D721Med (cell line): ENCODE measurements around the gene AP2B1.

Experiments
- DNase-seq: peaks from one replicate; pipeline ENCODE4 v3.0.0; 2011; ENCODE audit warnings: low spot score; ENCODE audit not compliant: insufficient read length
- FAIRE-seq: peaks from 2 replicates; lab custom pipeline; 2011; peaks lifted over from hg19 to GRCh38; lab: Jason Lieb, UNC
- CTCF ChIP-seq: IDR thresholded peaks from 2 replicates; pipeline ENCODE4 v1.5.1; 2012; ENCODE audit warnings: mild to moderate bottlenecking, control low read depth; ENCODE audit not compliant: insufficient read depth; ENCODE audit errors: missing control alignments

Gene AP2B1

DNA sequence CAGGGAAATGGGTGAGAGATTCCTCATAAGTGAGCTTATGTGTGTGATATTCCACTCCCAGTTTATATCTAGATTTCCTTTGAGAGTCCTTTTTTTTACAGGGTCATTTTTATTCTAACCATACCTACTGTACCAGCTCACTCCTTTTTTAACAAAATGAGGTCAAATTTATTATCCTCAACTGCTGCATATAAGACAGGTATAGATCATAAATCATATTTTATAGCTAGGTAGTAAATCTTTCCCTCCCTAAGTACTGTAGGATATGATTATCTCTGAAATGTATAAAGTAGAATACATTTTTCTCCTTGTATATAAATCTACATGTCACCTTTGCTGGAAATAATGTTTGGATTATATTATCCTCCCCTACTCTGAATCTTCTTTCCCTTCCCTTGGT lies 31.5 kb downstream of the AP2B1 start:
- no peak for TF ChIP-seq CTCF
- FAIRE-seq (no peak), DNase-seq (no peak)

- no peak for FAIRE-seq
- TF ChIP-seq CTCF, result no peak
Observed at GRCh38 chr17:35621768-35622167, 34.6 kb downstream of the AP2B1 start.

GRCh38 chr17:35627417-35627816 lies 40.3 kb downstream of the AP2B1 start:
- no peak for FAIRE-seq
- no peak for DNase-seq
- TF ChIP-seq CTCF, result no peak

More at GRCh38 chr17:35621768-35622167, 34.6 kb downstream of the AP2B1 start:
- DNase-seq, result no peak

DNA sequence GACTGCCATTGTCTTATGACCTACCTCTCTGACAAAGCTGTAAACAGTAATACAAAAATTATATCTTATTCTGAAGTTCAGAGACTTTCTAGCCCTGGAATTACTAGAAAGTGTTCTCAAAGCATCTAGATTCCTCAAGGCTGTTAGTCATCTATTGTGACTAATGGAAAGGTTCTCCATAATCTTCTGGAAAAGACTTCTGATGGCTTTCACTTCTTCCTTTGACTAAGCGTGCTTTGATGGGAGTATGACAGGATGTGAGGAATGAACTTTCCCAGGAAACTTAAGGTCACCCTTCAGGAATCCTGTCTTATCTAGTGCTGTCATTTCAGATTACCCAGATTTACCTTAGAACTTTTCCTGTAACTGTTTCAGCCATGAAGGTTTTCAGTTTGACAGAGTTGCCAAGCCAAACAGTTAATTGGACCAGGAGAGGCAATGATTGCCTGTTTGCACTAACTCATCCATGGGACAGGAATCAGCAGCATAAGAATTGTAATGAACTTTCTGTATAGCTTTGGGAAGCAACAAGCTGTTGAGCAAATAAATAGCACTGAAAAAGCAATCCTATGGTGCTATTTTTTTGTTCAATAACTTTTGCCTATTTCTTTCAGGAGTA lies 43.5 kb downstream of the AP2B1 start:
- FAIRE-seq, result no peak

GRCh38 chr17:35641032-35641431 lies 53.9 kb downstream of the AP2B1 start:
- no peak for TF ChIP-seq CTCF
- FAIRE-seq (peak; percentile 35), DNase-seq (no peak)

More for the DNA sequence above, 43.5 kb downstream of the AP2B1 start:
- no peak for DNase-seq
- no peak for TF ChIP-seq CTCF

DNA sequence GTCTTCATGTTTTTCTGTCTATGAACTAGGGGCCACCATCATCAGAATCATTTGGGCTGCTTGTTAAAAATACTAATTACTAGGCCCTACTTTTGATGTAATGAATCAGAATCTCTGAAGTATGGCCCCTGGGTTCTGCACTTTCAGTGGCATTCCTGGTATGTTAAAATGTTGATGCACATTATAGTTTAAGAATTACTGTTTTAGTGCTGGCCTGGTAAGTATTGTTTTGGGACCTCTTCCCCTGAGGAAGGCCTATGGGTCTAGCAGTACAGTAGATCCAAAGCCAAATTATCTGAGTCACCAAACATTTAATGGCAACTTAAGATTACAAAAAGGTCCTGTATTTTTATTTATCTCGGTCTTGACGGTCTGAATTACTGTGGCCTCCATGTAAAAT lies 58.8 kb downstream of the AP2B1 start:
- TF ChIP-seq CTCF, result no peak
- FAIRE-seq (no peak), DNase-seq (no peak)

GRCh38 chr17:35651467-35651866 lies 64.3 kb downstream of the AP2B1 start:
- FAIRE-seq (no peak), DNase-seq (no peak)
- no peak for TF ChIP-seq CTCF
